ENCODE results near the gene TRAF7.

DNA sequence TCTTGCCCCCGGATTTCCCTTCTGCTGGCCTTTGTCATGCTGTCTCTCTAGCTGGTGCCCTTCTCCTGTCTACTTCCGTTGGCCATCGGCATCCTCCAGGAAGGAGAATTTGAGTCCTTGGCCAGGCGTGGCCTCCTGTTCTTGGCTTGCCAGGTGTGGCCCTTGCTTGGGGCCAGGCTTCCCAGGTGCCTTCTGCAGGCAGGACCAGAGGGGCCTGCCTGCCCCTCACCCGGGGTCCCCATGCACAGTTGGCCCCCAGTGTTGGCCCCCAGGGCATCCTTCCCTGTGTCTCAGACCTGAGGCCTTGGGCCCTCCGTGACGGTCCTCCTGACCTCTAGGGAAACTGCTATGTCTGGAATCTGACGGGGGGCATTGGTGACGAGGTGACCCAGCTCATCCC is 52.3 kb downstream of the TRAF7 start:
- TF ChIP-seq, protein P1, sequence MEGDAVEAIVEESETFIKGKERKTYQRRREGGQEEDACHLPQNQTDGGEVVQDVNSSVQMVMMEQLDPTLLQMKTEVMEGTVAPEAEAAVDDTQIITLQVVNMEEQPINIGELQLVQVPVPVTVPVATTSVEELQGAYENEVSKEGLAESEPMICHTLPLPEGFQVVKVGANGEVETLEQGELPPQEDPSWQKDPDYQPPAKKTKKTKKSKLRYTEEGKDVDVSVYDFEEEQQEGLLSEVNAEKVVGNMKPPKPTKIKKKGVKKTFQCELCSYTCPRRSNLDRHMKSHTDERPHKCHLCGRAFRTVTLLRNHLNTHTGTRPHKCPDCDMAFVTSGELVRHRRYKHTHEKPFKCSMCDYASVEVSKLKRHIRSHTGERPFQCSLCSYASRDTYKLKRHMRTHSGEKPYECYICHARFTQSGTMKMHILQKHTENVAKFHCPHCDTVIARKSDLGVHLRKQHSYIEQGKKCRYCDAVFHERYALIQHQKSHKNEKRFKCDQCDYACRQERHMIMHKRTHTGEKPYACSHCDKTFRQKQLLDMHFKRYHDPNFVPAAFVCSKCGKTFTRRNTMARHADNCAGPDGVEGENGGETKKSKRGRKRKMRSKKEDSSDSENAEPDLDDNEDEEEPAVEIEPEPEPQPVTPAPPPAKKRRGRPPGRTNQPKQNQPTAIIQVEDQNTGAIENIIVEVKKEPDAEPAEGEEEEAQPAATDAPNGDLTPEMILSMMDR (IDR thresholded peaks at IDR 0.05), result no peak
- TF ChIP-seq POLR2AphosphoS5 (IDR thresholded peaks at IDR 0.05) (no peak), POLR2A (IDR thresholded peaks at IDR 0.05) (no peak), EP300 (IDR thresholded peaks at IDR 0.05) (no peak)
